ENCODE results near the gene CDH8. TPM values are rescaled to one million over a fixed set of nuclear protein-coding genes. Genes with fewer than 3 reads are reported as not detected.

CDH8 gene
- total and polyA plus RNA-seq, 9 donors, result 0.42 to 2.9 (median 1.5) TPM

DNA sequence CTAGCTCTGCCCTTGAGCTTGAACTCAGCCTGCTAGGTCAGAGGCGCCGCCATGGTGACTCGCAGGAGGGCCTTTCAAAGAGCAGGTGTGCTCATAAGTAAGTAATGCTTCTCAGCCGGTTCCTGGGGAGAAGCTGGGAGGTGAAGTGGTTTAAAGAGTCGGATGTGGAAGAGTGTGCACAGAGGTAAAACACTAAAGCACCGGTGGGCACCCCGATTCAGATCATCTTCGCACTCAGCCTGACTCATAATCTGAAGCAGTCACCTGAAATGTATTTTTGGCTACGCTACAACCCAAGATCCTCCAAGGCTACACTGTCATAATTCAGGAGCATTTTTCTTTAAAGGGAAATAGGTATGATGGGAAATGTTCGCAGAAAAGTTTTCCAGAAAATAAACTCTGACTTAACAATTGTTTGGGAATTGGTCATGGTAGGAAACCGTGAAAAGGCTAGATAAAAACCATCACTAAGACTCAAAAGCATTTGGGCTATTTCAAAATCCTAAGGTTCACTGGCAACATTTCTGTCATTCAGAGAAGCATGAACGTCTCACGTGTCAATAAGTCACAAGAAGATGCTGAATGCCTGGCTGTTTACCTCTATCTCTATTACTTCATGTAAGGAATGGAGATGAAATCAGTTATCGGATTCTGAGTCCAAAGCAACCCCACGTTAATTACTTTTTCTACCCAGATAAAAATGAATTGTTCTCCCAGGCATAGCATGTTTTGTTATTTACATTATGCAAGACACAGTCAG is 17.8 kb downstream of the CDH8 start:
- no peak overlapping the region for H3K4me3 ChIP-seq
- H3K36me3 ChIP-seq, result no peaks in the 10 kb centered on the region
- no peak overlapping the region for H3K27ac ChIP-seq
- H3K27me3 ChIP-seq, result no peaks in the 10 kb centered on the region
- no peaks in the 10 kb centered on the region for H3K9me3 ChIP-seq
- DNase-seq, result no peak
- intact Hi-C loops (cut with DNase I), result no loop called here
- 86 to 88% (median 87%) methylated on average over 15 of the region's 15 CpGs for WGBS, 3 donors
- H3K4me1 ChIP-seq (ENCODE audit: insufficient read depth), result no peaks in the 10 kb centered on the region
- TF ChIP-seq POLR2A (IDR thresholded peaks at IDR 0.05), result no peak
- TF ChIP-seq, protein P1, sequence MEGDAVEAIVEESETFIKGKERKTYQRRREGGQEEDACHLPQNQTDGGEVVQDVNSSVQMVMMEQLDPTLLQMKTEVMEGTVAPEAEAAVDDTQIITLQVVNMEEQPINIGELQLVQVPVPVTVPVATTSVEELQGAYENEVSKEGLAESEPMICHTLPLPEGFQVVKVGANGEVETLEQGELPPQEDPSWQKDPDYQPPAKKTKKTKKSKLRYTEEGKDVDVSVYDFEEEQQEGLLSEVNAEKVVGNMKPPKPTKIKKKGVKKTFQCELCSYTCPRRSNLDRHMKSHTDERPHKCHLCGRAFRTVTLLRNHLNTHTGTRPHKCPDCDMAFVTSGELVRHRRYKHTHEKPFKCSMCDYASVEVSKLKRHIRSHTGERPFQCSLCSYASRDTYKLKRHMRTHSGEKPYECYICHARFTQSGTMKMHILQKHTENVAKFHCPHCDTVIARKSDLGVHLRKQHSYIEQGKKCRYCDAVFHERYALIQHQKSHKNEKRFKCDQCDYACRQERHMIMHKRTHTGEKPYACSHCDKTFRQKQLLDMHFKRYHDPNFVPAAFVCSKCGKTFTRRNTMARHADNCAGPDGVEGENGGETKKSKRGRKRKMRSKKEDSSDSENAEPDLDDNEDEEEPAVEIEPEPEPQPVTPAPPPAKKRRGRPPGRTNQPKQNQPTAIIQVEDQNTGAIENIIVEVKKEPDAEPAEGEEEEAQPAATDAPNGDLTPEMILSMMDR (IDR thresholded peaks at IDR 0.05), result no peak
- TF ChIP-seq EP300 (IDR thresholded peaks at IDR 0.05), result no peak

DNA sequence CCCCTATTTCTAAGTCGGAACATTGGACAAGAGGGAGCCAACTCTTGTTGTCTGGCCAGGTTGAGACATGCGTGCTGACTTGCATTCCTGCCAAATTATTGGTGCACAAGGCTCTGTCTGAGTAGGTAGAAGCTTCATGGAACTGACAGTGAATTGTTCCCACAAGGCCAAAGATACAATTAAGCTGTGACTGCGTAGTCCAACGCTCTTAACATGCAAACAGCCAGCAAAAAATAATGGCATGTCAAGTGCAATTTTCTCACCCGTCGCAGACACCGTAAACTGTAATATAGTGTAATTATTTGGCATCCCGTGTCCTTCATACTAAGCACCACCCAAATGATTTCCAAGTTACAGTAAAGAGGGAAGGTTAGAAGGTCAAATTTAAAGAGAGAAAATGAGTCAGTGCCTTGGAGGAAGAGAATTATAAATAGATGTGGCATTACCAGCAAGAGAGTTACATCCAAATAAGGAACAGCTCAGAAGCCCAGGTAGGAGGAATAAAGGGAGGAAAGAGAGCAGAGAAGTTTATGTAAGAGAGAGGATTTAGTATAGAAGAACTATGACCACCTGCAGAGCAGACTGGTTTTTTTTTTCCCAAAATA is 21.8 kb downstream of the CDH8 start:
- TF ChIP-seq EP300 (IDR thresholded peaks at IDR 0.05) (no peak), POLR2A (IDR thresholded peaks at IDR 0.05) (no peak)
- TF ChIP-seq, protein P1 (IDR thresholded peaks at IDR 0.05), result no peak
- no peak overlapping the region for H3K4me3 ChIP-seq
- no peaks in the 10 kb centered on the region for H3K9me3 ChIP-seq
- H3K27me3 ChIP-seq, result no peaks in the 10 kb centered on the region
- intact Hi-C loops (cut with DNase I), result no loop called here
- WGBS, 3 donors, result 87 to 88% (median 88%) methylated on average over 8 of the region's 8 CpGs
- DNase-seq, result no peak
- H3K4me1 ChIP-seq (ENCODE audit: insufficient read depth), result no peaks in the 10 kb centered on the region
- H3K27ac ChIP-seq, result no peak overlapping the region
- no peaks in the 10 kb centered on the region for H3K36me3 ChIP-seq

DNA sequence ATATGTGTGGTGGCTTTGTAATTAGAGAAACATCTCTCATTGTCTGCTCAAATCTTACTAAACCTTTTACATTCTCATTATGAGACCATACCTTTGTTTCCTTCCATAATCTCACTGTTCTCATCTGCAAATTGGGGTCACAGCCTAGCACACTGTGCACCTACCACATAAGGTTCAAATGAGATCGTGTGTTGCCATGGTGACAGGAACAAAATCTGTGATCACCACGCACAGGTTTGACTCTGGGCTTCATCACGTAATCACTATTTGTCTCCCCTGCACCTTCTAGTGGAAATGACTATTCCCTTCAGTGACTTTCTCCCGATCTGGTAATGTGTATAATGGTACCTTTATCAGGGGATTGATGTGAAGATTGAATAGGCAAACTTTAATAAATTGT is 26.1 kb downstream of the CDH8 start:
- TF ChIP-seq POLR2A (IDR thresholded peaks at IDR 0.05) (no peak), EP300 (IDR thresholded peaks at IDR 0.05) (no peak)
- TF ChIP-seq, protein P1 (IDR thresholded peaks at IDR 0.05), result no peak
- intact Hi-C loops (cut with DNase I), result no loop called here
- H3K4me3 ChIP-seq, result no peak overlapping the region
- no peaks in the 10 kb centered on the region for H3K9me3 ChIP-seq
- no peaks in the 10 kb centered on the region for H3K36me3 ChIP-seq
- DNase-seq, result no peak
- no peaks in the 10 kb centered on the region for H3K27me3 ChIP-seq
- H3K27ac ChIP-seq, result no peak overlapping the region
- 85 to 86% (median 85%) methylated on average over 4 of the region's 4 CpGs for WGBS, 3 donors
- H3K4me1 ChIP-seq (ENCODE audit: insufficient read depth), result no peaks in the 10 kb centered on the region

DNA sequence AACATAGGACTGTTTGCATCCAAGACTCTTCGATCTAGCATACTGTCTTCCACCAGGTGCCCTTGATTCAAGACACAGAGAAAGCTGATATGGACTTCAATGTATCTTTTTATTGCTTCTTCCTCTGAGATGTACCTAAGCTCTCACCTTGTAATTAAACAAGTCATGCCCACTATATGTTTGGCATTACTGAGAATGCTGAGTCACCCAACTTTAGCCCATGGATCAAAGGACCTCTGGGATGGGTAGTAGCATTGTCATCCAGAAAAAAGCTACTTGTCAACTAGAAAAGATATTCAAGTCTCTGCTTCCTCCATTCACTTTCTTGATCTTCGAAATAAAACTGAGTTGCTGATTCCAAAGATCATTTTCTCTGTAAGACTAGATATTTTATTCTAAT is 37.8 kb downstream of the CDH8 start:
- Histone ChIP-seq H3K9me3 (no peaks in the 10 kb centered on the region), H3K27me3 (no peaks in the 10 kb centered on the region), H3K27ac (no peak overlapping the region), H3K4me1 (ENCODE audit: insufficient read depth) (no peaks in the 10 kb centered on the region), H3K4me3 (no peak overlapping the region), H3K36me3 (no peaks in the 10 kb centered on the region)
- intact Hi-C loops (cut with DNase I), result no loop called here
- TF ChIP-seq POLR2A (IDR thresholded peaks at IDR 0.05), result no peak
- TF ChIP-seq EP300 (IDR thresholded peaks at IDR 0.05), result no peak
- TF ChIP-seq, protein P1 (IDR thresholded peaks at IDR 0.05), result no peak
- 90% methylated on average over 2 of the region's 2 CpGs for WGBS, 3 donors
- no peak for DNase-seq
